OCI-LY3 (cell line): ENCODE results near the gene C22orf31.

ENCODE experiments used
- CTCF ChIP-seq: fragments of 200-600, 300-600 bp; sonication (generic); IDR thresholded peaks from 2 replicates; pipeline ENCODE4 v1.5.1; 2014; ENCODE audit warnings: antibody characterized with exemption, low read length, low read depth
- EZH2phosphoT487 ChIP-seq: fragments of 200-600 bp; shearing (Covaris generic); IDR thresholded peaks from 2 replicates; pipeline ENCODE4 v1.6.1; 2018; ENCODE audit warnings: antibody characterized with exemption, mixed run types, low read depth

- TF ChIP-seq CTCF (no peak), EZH2phosphoT487 (no peak)
Observed at GRCh38 chr22:29012101-29012433, 49.6 kb downstream of the C22orf31 start.
